Activated T-cell treated with anti-CD3 and anti-CD28 coated beads, Interleukin-2, amount 50 U/mL, for 4 hours (primary cell): ENCODE data around the gene JAKMIP2. TPM values are rescaled to one million over a fixed set of nuclear protein-coding genes. Genes with fewer than 3 reads are reported as not detected.
"Not testable (repeated sequence)": the region's sequence is repeated elsewhere in the genome, so short reads cannot be mapped to it uniquely, and the experiment has no call there.

ENCODE experiments used
- ATAC-seq, 2 donors: fragments of 200-7000 bp; cut with Tn5 transposase; one replicate each; pipeline ENCODE4 v1.10.0; 2021
- DNase-seq: peaks from one replicate; pipeline ENCODE4 v3.0.0-alpha.2; 2020
- H3K27me3 Mint-ChIP-seq: one replicate; pipeline ENCODE4 v1.8.0; 2021; ENCODE audit warnings: low read depth, mixed read lengths
- H3K36me3 Mint-ChIP-seq: one replicate; pipeline ENCODE4 v1.8.0; 2022; ENCODE audit warnings: mixed read lengths; ENCODE audit not compliant: insufficient read depth
- H3K4me1 Mint-ChIP-seq: one replicate; pipeline ENCODE4 v1.8.0; 2021; ENCODE audit warnings: low read depth, mixed read lengths
- H3K4me3 Mint-ChIP-seq: one replicate; pipeline ENCODE4 v1.8.0; 2021; ENCODE audit warnings: mild to moderate bottlenecking, moderate library complexity, mixed read lengths
- H3K9me3 Mint-ChIP-seq: one replicate; pipeline ENCODE4 v1.8.0; 2021; ENCODE audit warnings: mixed read lengths
- total RNA-seq, 3 donors: library from RNA; stranded (reverse); gene quantifications; one replicate each; pipeline ENCODE4 v1.2.1, GENCODE V29; 2021

Gene JAKMIP2
- 1 to 10 TPM in 1 of 3 donors, under 1 TPM in 2; 0.56 to 1.3 (median 0.76) TPM for total RNA-seq

GRCh38 chr5:147782110-147783028, at the start of gene JAKMIP2:
Gene JAKMIP2, minus strand, starts transcription at chr5:147782728. Its CDS starts 110,922 bp downstream, at chr5:147671806.
- ATAC-seq (peak; percentile 95), DNase-seq (peak; percentile 71)
- H3K4me3 Mint-ChIP-seq = peak within 1 kb of the TSS; percentile 84

GRCh38 chr5:147831465-147831864, 48.9 kb upstream of the JAKMIP2 start, which contains the start of gene SPINK1:
Gene SPINK1, minus strand, starts transcription at chr5:147831671. Its CDS starts 94 bp downstream, at chr5:147831577.
- Mint-ChIP-seq H3K9me3 (no peaks in the 10 kb centered on the region), H3K4me3 (no peak within 1 kb of the TSS), H3K27me3 (peaks cover 11% of the 10 kb centered on the region), H3K4me1 (no peaks in the 10 kb centered on the region), H3K36me3 (no peaks in the 10 kb centered on the region)
- no peak for ATAC-seq
- DNase-seq = no peak

More at GRCh38 chr5:147782110-147783028, at the start of gene JAKMIP2:
- H3K9me3 Mint-ChIP-seq = no peaks in the 10 kb centered on the region
- no peaks in the 10 kb centered on the region for H3K36me3 Mint-ChIP-seq
- peaks cover 27% of the 10 kb centered on the region for H3K4me1 Mint-ChIP-seq
- no peaks in the 10 kb centered on the region for H3K27me3 Mint-ChIP-seq

DNA sequence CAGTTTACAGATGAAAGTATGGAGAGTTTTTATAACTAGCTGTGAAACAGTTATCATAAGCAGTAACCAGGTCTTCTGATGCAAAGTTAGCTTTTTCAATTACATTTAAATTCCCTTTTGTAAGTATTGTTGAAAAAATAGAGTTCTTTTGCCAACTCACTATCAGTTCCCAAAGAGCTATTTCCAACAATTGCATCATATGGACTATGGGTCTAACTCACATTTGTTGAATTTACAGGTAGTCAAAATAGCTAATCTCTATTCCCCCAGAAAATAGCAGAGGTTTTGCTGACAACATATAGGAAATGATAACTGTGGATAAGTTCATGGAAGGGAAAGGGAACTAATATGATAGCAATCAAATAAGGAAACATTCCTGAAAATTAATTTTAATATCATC, 47.5 kb upstream of the JAKMIP2 start:
- Mint-ChIP-seq H3K36me3 (no peaks in the 10 kb centered on the region), H3K4me3 (no peak overlapping the region), H3K4me1 (no peaks in the 10 kb centered on the region), H3K9me3 (no peaks in the 10 kb centered on the region), H3K27me3 (peaks cover 11% of the 10 kb centered on the region)
- DNase-seq (no peak), ATAC-seq (no peak)

- H3K27me3 Mint-ChIP-seq = peaks cover 13% of the 10 kb centered on the region
- DNase-seq, H3K36me3 Mint-ChIP-seq, ATAC-seq, H3K4me1 Mint-ChIP-seq, H3K4me3 Mint-ChIP-seq, H3K9me3 Mint-ChIP-seq: not testable (repeated sequence)
These were observed 44.5 kb upstream of the JAKMIP2 start for GRCh38 chr5:147827017-147827416.

GRCh38 chr5:147826361-147826760, 43.8 kb upstream of the JAKMIP2 start:
- Mint-ChIP-seq H3K9me3 (no peaks in the 10 kb centered on the region), H3K36me3 (no peaks in the 10 kb centered on the region), H3K4me3 (no peak overlapping the region), H3K4me1 (no peaks in the 10 kb centered on the region), H3K27me3 (peaks cover 13% of the 10 kb centered on the region)
- DNase-seq = no peak
- no peak for ATAC-seq

GRCh38 chr5:147822686-147823491, 40.4 kb upstream of the JAKMIP2 start:
- Mint-ChIP-seq H3K4me3 (no peak overlapping the region), H3K27me3 (peaks cover 4% of the 10 kb centered on the region), H3K4me1 (no peaks in the 10 kb centered on the region), H3K36me3 (no peaks in the 10 kb centered on the region), H3K9me3 (no peaks in the 10 kb centered on the region)
- ATAC-seq = peak; percentile 50 to 62
- peak; percentile 8 for DNase-seq

GRCh38 chr5:147822222-147822621, 39.7 kb upstream of the JAKMIP2 start:
- not testable (repeated sequence) for ATAC-seq, H3K36me3 Mint-ChIP-seq, DNase-seq, H3K4me1 Mint-ChIP-seq, H3K9me3 Mint-ChIP-seq, H3K27me3 Mint-ChIP-seq, H3K4me3 Mint-ChIP-seq

DNA sequence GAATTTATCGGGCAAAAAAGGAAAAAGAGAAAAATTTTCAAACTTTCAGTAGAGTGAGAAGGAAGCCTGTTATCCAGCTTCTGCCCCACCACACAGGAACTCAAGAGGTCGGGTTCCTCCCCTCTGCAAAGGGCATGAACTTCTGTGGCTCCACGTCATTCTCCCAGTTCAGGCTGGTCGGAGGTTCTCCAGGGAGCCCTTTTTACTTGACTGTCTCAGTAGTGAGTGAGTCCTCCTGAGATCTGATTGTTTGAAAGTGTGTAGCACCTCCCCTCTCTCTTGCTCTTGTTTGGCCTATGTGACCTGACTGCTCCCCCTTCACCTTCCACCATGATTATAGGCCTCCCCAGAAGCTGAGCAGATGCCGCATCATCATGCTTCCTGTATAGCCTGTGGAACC, 39.2 kb upstream of the JAKMIP2 start:
- H3K4me1 Mint-ChIP-seq = no peaks in the 10 kb centered on the region
- no peaks in the 10 kb centered on the region for H3K9me3 Mint-ChIP-seq
- no peaks in the 10 kb centered on the region for H3K36me3 Mint-ChIP-seq
- H3K27me3 Mint-ChIP-seq = peaks cover 2% of the 10 kb centered on the region
- ATAC-seq (no peak), DNase-seq (no peak)
- H3K4me3 Mint-ChIP-seq = no peak overlapping the region

- ATAC-seq (no peak), DNase-seq (no peak)
- no peaks in the 10 kb centered on the region for H3K9me3 Mint-ChIP-seq
- no peaks in the 10 kb centered on the region for H3K27me3 Mint-ChIP-seq
- no peaks in the 10 kb centered on the region for H3K36me3 Mint-ChIP-seq
- no peak overlapping the region for H3K4me3 Mint-ChIP-seq
- H3K4me1 Mint-ChIP-seq = no peaks in the 10 kb centered on the region
These were observed 36.8 kb upstream of the JAKMIP2 start for GRCh38 chr5:147819261-147819770.

GRCh38 chr5:147818290-147818689, 35.8 kb upstream of the JAKMIP2 start:
- DNase-seq (no peak), ATAC-seq (no peak)
- H3K9me3 Mint-ChIP-seq = no peaks in the 10 kb centered on the region
- H3K4me1 Mint-ChIP-seq = no peaks in the 10 kb centered on the region
- H3K4me3 Mint-ChIP-seq = no peak overlapping the region
- no peaks in the 10 kb centered on the region for H3K27me3 Mint-ChIP-seq
- no peaks in the 10 kb centered on the region for H3K36me3 Mint-ChIP-seq

DNA sequence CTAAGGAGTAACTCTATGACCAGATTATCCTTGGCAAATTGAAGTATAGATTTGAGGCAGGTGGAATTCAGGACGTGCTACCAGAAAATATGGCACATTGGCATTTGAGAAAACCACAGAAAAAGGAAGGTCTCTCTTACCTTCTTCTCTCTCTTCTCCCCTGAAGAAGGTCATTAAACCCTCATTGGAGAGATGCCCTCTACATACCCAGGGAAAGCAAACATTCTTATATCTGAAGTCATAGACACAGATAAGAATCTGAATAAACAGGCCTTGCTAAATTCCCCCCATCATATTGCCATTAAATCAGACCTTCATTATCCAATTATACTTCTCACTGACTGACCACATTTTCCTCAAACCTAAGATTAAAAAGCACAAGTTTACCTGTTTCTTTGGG, 31.2 kb upstream of the JAKMIP2 start:
- Mint-ChIP-seq H3K27me3 (no peaks in the 10 kb centered on the region), H3K9me3 (no peaks in the 10 kb centered on the region), H3K36me3 (no peaks in the 10 kb centered on the region), H3K4me1 (no peaks in the 10 kb centered on the region), H3K4me3 (no peak overlapping the region)
- ATAC-seq = no peak
- no peak for DNase-seq

DNA sequence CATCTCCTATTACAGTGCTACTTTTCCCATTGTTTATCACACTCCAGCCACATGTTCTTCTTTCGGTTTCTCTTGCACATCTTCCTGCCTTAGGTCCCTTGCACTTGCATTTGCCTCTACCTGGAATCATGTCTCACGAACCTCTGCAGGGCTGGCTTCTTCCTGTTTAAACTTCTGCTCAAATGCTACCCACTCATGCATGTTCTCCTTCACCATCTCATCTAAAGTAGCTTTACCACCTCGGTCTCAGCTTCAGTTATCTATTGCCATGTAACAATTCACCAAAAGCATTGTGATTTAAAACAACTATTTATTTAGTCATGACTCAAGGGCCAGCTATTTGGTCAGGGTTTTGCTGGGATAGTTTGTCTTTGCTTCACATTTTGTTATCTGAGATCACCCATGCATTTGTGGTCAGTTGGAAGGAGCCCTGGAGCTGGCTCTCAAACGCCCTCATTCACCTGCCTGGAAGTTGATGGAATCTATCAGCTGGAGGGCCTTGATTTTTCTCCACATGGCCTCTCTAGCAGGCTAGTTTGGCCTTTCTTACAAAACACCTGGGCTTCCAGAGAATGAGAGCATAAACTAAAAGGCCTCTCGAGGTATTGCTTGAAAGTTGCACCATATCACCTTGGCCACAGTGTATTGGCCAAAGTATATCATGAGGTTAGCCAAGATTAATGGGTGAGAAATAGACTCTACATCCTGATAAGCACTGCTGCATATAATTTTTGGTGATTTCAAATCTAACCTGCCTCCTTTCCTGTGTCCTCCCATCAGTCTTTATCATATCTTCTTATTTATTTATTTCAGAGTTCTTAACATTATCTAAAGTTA, 27.5 kb upstream of the JAKMIP2 start:
- Mint-ChIP-seq H3K9me3 (no peaks in the 10 kb centered on the region), H3K36me3 (no peaks in the 10 kb centered on the region), H3K27me3 (no peaks in the 10 kb centered on the region), H3K4me1 (peaks cover 6% of the 10 kb centered on the region), H3K4me3 (no peak overlapping the region)
- no peak for ATAC-seq
- no peak for DNase-seq

DNA sequence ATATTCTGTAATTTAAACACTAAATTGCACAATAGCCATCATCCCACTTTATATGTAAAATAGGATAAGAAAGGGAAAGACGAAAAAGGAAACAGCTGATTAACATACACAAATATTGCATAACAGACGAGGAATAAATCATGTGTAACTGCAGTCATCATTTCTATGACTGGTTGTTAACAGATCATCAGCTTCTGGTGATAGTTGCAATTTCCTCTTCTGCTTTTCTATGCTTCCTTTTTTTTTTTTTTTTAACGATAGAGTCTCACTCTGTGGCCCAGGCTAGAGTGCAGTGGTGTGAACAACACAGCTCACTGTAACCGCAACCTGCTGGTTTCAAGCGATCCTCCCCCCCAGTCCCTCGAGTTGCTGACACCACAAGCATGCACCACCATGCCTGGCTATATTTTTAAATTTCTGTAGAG, 22.5 kb upstream of the JAKMIP2 start:
- peak in 1 of 2 donors; percentile 65 for ATAC-seq
- Mint-ChIP-seq H3K4me1 (peaks cover 11% of the 10 kb centered on the region), H3K4me3 (no peak overlapping the region), H3K9me3 (no peaks in the 10 kb centered on the region), H3K27me3 (peaks cover under 1% of the 10 kb centered on the region), H3K36me3 (no peaks in the 10 kb centered on the region)
- no peak for DNase-seq

- ATAC-seq = no peak
- no peak for DNase-seq
- H3K4me1 Mint-ChIP-seq = peaks cover 11% of the 10 kb centered on the region
- H3K36me3 Mint-ChIP-seq = no peaks in the 10 kb centered on the region
- no peaks in the 10 kb centered on the region for H3K9me3 Mint-ChIP-seq
- H3K4me3 Mint-ChIP-seq = no peak overlapping the region
- H3K27me3 Mint-ChIP-seq = peaks cover 4% of the 10 kb centered on the region
These were observed 21.8 kb upstream of the JAKMIP2 start for GRCh38 chr5:147804334-147804733.
